Progenitor cell of endocrine pancreas (in vitro differentiated cells): ENCODE data around the gene STING1. TPM values are rescaled to one million over a fixed set of nuclear protein-coding genes. Genes with fewer than 3 reads are reported as not detected.

Experiments
- DNase-seq: peaks from one replicate; pipeline ENCODE4 v3.0.0; 2021; ENCODE audit warnings: low spot score; ENCODE audit not compliant: unreplicated experiment
- H3K27ac Mint-ChIP-seq: 2 replicates; pipeline ENCODE4 v1.8.0; 2021; ENCODE audit warnings: mild to moderate bottlenecking, moderate library complexity, mixed read lengths
- H3K27me3 Mint-ChIP-seq: 2 replicates; pipeline ENCODE4 v1.8.0; 2021; ENCODE audit warnings: mixed read lengths
- H3K36me3 Mint-ChIP-seq: 2 replicates; pipeline ENCODE4 v1.8.0; 2022; ENCODE audit warnings: mixed read lengths; ENCODE audit not compliant: insufficient read depth
- H3K4me1 Mint-ChIP-seq: 2 replicates; pipeline ENCODE4 v1.8.0; 2021; ENCODE audit warnings: low read depth, mixed read lengths
- H3K4me3 Mint-ChIP-seq: 2 replicates; pipeline ENCODE4 v1.8.0; 2021; ENCODE audit warnings: low read depth, mild to moderate bottlenecking, moderate library complexity, mixed read lengths
- H3K9me3 Mint-ChIP-seq: 2 replicates; pipeline ENCODE4 v1.8.0; 2021; ENCODE audit warnings: low read depth, mixed read lengths
- total RNA-seq: library from RNA; stranded (reverse); gene quantifications from 2 replicates; pipeline ENCODE4 v1.2.1, GENCODE V29; 2021
- TF ChIP-seq, protein P1 (sequence below): fragments of 200-600 bp; sonication (generic); IDR thresholded peaks from one replicate; pipeline ENCODE4 v1.5.0; 2021; ENCODE audit warnings: antibody characterized with exemption, mild to moderate bottlenecking; ENCODE audit not compliant: unreplicated experiment

STING1 gene
- total RNA-seq, 1 donor from 2014 or later: not detected

DNA sequence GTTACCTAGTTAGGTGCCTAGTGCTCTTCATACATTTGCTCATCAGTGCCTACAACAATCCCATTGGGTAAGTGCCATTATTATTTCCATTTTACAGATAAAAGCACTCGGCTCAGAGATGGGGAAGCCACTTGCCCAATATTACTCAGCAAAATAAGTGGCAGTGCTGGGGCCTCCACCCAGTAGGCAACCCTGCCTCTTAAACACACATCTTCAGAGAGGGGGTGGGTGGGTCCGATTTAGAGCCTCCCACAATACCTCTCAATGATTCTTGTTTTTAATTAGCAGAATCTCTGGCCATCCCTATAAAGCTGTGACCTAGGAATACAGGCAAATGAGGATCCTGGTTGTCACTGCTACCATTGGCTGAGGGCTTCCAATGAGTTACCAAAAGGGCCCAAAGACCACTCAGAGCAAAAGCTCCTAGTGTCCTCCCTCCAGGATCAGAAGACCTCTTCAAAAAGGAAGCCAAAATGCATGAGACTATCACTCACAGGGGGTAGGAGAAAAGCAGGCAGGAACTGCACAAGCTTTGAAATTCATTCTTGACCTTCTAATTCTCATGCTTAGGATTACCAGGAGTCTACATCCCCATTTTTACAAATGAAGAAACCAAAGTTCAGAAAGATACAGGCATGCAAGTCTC lies 42.5 kb upstream of the STING1 start:
- Mint-ChIP-seq H3K27me3 (peaks cover 12% of the 10 kb centered on the region), H3K4me1 (no peaks in the 10 kb centered on the region), H3K4me3 (no peak overlapping the region), H3K9me3 (no peaks in the 10 kb centered on the region), H3K36me3 (no peaks in the 10 kb centered on the region), H3K27ac (no peak overlapping the region)
- TF ChIP-seq, protein P1, sequence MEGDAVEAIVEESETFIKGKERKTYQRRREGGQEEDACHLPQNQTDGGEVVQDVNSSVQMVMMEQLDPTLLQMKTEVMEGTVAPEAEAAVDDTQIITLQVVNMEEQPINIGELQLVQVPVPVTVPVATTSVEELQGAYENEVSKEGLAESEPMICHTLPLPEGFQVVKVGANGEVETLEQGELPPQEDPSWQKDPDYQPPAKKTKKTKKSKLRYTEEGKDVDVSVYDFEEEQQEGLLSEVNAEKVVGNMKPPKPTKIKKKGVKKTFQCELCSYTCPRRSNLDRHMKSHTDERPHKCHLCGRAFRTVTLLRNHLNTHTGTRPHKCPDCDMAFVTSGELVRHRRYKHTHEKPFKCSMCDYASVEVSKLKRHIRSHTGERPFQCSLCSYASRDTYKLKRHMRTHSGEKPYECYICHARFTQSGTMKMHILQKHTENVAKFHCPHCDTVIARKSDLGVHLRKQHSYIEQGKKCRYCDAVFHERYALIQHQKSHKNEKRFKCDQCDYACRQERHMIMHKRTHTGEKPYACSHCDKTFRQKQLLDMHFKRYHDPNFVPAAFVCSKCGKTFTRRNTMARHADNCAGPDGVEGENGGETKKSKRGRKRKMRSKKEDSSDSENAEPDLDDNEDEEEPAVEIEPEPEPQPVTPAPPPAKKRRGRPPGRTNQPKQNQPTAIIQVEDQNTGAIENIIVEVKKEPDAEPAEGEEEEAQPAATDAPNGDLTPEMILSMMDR: no peak
- DNase-seq: no peak

DNA sequence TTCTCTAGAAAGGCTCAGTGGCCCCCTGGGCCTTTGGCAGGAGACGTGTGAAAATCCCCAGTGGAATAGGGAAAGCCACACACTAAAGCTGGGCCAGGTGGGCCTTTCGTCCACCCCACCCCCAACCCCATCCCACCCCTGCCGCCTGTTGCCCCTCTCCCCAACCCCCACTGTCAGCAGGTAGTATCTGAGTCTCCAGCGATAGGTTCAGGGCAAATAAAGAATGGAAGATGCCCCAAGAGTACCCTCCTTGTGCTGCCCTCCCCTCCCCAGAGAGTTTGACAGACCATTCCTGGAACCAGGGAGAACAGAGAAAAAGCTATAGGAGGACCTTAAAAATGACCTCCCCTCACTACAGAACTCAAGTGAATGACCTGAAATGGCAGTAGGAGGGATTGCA lies 41.9 kb upstream of the STING1 start:
- Mint-ChIP-seq H3K27me3 (peaks cover 12% of the 10 kb centered on the region), H3K27ac (no peak overlapping the region), H3K9me3 (no peaks in the 10 kb centered on the region), H3K4me1 (no peaks in the 10 kb centered on the region), H3K36me3 (no peaks in the 10 kb centered on the region), H3K4me3 (no peak overlapping the region)
- DNase-seq: no peak
- TF ChIP-seq, protein P1: no peak

DNA sequence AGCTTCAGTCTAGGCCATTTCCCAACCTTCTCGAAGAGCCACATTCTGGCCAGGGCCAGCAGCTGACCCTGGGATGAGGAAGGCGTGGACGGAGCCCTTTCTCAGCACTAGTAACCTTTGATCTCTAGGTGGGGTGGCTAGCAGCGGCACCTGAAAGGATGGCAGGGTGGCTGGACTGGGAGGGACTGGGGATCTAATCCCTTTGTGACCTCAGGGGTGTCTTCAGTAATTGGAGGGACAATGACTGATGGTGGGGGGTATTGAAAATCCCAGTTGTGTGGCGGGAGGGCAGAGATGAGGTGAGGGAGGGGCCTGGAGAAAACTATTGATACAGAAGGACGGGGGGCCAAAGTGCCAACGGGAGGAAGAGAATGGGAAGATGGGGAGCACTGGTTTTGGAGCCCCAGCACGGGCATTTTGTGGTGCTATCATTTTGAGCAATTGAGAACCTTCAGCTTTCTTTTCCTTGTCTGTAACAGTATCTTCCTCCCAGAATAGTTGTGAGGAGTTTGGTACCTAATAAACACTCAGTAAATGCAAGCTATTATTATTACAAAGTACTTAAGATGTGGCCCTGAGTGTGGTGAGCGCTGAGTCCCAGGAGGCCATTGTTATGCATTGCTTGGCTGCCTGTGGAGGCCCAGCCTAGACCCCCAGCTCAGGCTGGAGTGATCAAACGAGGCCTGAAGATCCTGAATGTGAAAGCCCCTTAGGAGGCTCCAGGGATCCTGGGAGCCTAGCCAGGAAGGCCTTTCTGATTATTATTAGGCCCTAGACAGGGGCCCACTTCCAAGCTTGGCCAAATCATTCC lies 41.3 kb upstream of the STING1 start:
- H3K27ac Mint-ChIP-seq: no peak overlapping the region
- H3K36me3 Mint-ChIP-seq: no peaks in the 10 kb centered on the region
- H3K9me3 Mint-ChIP-seq: no peaks in the 10 kb centered on the region
- no peaks in the 10 kb centered on the region for H3K4me1 Mint-ChIP-seq
- TF ChIP-seq, protein P1: no peak
- H3K4me3 Mint-ChIP-seq: no peak overlapping the region
- no peak for DNase-seq
- H3K27me3 Mint-ChIP-seq: peaks cover 12% of the 10 kb centered on the region

DNA sequence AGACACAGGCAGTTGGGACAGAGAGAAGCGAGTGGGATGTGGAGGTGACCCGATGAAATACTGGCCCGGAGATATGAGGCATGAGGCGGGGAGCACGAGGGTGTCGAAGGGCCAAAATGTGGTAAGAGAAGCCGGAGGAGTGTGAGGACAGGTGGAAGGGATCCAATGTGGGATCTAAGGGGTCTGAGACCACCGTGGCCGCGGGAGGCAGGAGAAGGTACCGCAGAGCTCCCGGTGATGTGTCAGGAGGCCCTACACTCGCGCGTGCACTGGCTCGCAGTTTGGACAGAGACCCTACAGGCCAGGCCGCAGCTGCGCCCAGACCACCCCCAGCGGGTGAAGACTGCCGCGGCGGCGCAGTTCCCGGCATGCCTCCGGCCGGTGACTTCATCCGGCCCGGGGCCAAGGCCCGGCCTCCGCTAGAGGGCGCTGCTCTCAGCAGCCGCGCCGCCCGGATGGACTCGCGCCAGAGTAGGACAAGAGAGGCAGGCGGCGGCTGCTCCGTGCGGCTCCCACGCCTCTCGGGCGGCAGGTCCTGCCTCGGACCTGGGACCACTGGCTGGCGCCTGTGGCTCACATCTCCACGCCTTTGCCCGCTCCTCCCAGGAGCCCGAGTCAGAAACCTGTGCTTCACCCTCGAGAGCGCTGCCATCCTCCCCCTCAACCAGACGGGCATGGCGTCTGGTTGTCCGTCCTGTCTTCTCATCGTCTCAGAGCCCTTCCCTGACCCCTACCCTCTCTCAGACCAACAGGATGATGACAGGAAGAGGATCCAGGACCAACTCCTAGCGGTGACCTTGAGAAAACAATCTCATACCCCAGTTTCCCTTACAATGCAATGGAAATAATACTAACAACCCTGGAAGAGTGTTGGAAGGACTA lies 35.4 kb upstream of the STING1 start:
- no peaks in the 10 kb centered on the region for H3K36me3 Mint-ChIP-seq
- no peaks in the 10 kb centered on the region for H3K27me3 Mint-ChIP-seq

More for the DNA sequence above, 35.4 kb upstream of the STING1 start:
- H3K4me1 Mint-ChIP-seq: peaks cover 2% of the 10 kb centered on the region
- peak; percentile 93 for DNase-seq
- peak overlapping the region; percentile 89 for H3K27ac Mint-ChIP-seq
- TF ChIP-seq, protein P1: peak; percentile 98
- peak overlapping the region; percentile 70 for H3K4me3 Mint-ChIP-seq
- no peaks in the 10 kb centered on the region for H3K9me3 Mint-ChIP-seq
